C4-2B (cell line): ENCODE measurements around the gene CD200R1L.

Source experiments
- H3K27ac ChIP-seq: fragments of 450-650 bp; 2 replicates; pipeline ENCODE4 v1.5.1; 2017
- ZFX ChIP-seq: fragments of 450-650 bp; IDR thresholded peaks from 2 replicates; pipeline ENCODE4 v1.6.1; 2017
- TF ChIP-seq, protein P1 (sequence below): fragments of 450-650 bp; conservative IDR thresholded peaks from 2 replicates; pipeline ENCODE4 v1.5.1; 2017; ENCODE audit warnings: mild to moderate bottlenecking

The CD200R1L gene

DNA sequence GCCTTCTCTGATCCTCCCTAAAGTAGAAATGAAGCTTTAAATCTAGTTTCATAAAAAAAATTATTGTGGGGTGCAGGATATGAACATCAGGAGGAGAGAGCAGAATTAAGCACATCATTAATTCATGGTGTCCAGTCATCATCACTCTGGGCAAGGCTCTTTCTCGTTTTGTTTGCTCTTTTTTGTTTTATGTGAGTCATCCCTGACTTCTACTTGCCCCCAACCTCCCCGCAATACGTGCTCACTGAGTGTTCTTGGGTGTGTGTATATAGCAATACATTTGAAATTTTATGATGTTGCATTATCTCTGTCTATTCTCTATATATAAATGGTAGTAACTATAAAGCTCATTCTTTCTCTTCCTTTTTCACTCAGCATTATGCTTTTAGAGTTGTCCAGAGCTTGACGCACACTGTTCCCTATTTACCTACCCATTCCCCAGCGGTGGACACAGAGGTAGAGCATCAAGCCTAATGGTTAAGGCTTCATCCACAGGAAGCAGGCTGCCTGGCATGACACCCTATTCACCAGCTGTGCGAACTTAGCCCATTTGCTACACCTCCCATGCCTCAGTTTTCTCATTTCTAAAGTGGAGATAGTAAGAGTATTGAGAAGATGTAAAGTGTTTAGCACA, 72.3 kb downstream of the CD200R1L start:
- H3K27ac ChIP-seq: no peak overlapping the region
- TF ChIP-seq ZFX: no peak
- TF ChIP-seq, protein P1, sequence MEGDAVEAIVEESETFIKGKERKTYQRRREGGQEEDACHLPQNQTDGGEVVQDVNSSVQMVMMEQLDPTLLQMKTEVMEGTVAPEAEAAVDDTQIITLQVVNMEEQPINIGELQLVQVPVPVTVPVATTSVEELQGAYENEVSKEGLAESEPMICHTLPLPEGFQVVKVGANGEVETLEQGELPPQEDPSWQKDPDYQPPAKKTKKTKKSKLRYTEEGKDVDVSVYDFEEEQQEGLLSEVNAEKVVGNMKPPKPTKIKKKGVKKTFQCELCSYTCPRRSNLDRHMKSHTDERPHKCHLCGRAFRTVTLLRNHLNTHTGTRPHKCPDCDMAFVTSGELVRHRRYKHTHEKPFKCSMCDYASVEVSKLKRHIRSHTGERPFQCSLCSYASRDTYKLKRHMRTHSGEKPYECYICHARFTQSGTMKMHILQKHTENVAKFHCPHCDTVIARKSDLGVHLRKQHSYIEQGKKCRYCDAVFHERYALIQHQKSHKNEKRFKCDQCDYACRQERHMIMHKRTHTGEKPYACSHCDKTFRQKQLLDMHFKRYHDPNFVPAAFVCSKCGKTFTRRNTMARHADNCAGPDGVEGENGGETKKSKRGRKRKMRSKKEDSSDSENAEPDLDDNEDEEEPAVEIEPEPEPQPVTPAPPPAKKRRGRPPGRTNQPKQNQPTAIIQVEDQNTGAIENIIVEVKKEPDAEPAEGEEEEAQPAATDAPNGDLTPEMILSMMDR: no peak

- H3K27ac ChIP-seq: no peak overlapping the region
- TF ChIP-seq, protein P1: no peak
- no peak for TF ChIP-seq ZFX
Measured at GRCh38 chr3:112773864-112774263, 72.8 kb downstream of the CD200R1L start.

- H3K27ac ChIP-seq: no peak overlapping the region
- TF ChIP-seq, protein P1: no peak
- TF ChIP-seq ZFX: no peak
Measured at GRCh38 chr3:112770951-112771350, 75.7 kb downstream of the CD200R1L start.

GRCh38 chr3:112770032-112770626, 76.5 kb downstream of the CD200R1L start:
- TF ChIP-seq ZFX: no peak
- TF ChIP-seq, protein P1: no peak
- no peak overlapping the region for H3K27ac ChIP-seq

- TF ChIP-seq, protein P1: no peak
- TF ChIP-seq ZFX: no peak
- H3K27ac ChIP-seq: no peak overlapping the region
Measured at GRCh38 chr3:112769286-112769978, 77.2 kb downstream of the CD200R1L start.

- TF ChIP-seq, protein P1: no peak
- TF ChIP-seq ZFX: no peak
- no peak overlapping the region for H3K27ac ChIP-seq
Measured at GRCh38 chr3:112767777-112768176, 78.9 kb downstream of the CD200R1L start.

DNA sequence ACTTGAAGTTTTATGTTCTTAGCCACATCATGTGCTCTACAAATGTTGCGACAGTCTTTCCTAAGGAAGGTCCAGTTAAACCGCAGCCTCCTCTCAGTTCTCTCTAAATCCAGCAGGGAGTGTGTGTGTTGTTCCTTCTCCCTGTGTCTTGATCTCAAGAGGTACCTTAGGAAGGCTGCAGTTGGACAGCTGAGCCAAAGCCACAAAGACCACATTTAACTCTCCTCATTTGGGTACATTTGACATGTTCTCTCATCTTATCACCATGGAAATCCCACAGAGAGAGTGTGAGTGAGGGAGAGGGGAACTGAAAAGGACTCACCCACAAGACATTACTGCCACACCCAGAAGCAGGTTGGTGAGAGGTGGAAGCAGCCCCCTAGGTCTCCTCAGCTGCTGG, 79.5 kb downstream of the CD200R1L start:
- no peak overlapping the region for H3K27ac ChIP-seq
- TF ChIP-seq, protein P1: no peak
- no peak for TF ChIP-seq ZFX
